Spinal cord (tissue), 10 donors: ENCODE data around the gene KIF1A. TPM values are rescaled to one million over a fixed set of nuclear protein-coding genes. Genes with fewer than 3 reads are reported as not detected.

Experiments used
- DNase-seq, 6 donors: peaks; one replicate each; pipeline versions ENCODE4 v3.0.0 to v3.0.0-alpha.2; 2013 to 2015; ENCODE audit warnings: low spot score in 6 of 6, low read depth in 4 of 6
- H3K27ac ChIP-seq: one replicate; pipeline ENCODE4 v1.5.1; 2013; ENCODE audit warnings: low read depth, low read length, control low read depth
- H3K27me3 ChIP-seq: one replicate; pipeline ENCODE4 v1.6.1; 2013; ENCODE audit warnings: low read length; ENCODE audit not compliant: control insufficient read depth, insufficient read depth
- H3K36me3 ChIP-seq: one replicate; pipeline ENCODE4 v1.6.1; 2013; ENCODE audit warnings: low read length; ENCODE audit not compliant: control insufficient read depth, insufficient read depth
- H3K4me1 ChIP-seq: one replicate; pipeline ENCODE4 v1.6.1; 2013; ENCODE audit warnings: low read length; ENCODE audit not compliant: control insufficient read depth, insufficient read depth
- H3K4me3 ChIP-seq: one replicate; pipeline ENCODE4 v1.5.1; 2013; ENCODE audit warnings: low read depth, low read length, control low read depth
- H3K9me3 ChIP-seq: one replicate; pipeline ENCODE4 v1.6.1; 2013; ENCODE audit warnings: low read length; ENCODE audit not compliant: control insufficient read depth, insufficient read depth
- WGBS: methylation state at CpG from one replicate; pipeline ENCODE4 v1.1.5; 2013; ENCODE audit warnings: missing lambda C conversion rate; ENCODE audit not compliant: insufficient coverage; 5-methylcytosine and 5-hydroxymethylcytosine counted together
- polyA plus RNA-seq, 2 donors: library from polyadenylated mRNA; unstranded; fragments of 120-200 nt; gene quantifications; one replicate each; pipeline ENCODE4 v1.2.1, GENCODE V29; 2013; ENCODE audit not compliant: insufficient read length in 2 of 2
- total RNA-seq, 2 donors: library from RNA; depleted of rRNA in 1 of 2; stranded (reverse); fragments of 120-200 nt in 1 of 2; fragments of >200 nt in 1 of 2; gene quantifications; one replicate each; pipeline versions ENCODE4 v1.2.3 to v1.2.4, GENCODE V29; 2013 to 2014
- donor health status: healthy.

Gene KIF1A
- total and polyA plus RNA-seq, 4 donors, result 125 to 519 (median 317) TPM

DNA sequence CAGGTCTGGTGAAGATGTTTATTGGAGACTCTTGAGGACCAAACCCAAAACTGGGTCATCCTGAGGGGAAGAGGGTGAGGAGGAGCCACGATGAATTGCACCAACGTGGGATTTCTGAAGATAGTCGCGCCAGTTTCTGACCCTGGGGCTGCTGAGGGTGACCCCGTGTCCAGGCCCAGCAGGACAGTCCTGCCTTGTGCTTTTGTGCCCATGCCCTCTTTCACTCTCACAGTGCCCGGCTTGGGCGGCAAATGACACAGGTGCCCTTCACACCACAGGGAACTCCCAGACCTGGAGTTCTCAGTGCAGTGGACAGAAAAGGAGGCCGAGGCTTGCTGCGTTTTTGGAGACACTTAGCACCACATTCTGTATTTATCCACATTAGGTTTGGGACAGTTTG lies 15.5 kb upstream of the KIF1A start:
- H3K4me3 ChIP-seq, result no peak overlapping the region
- no peaks in the 10 kb centered on the region for H3K9me3 ChIP-seq
- H3K4me1 ChIP-seq, result peaks cover 38% of the 10 kb centered on the region
- 90% methylated on average over 4 of the region's 9 CpGs for WGBS
- H3K36me3 ChIP-seq, result no peaks in the 10 kb centered on the region
- no peak for DNase-seq
- H3K27me3 ChIP-seq, result no peaks in the 10 kb centered on the region
- no peak overlapping the region for H3K27ac ChIP-seq

DNA sequence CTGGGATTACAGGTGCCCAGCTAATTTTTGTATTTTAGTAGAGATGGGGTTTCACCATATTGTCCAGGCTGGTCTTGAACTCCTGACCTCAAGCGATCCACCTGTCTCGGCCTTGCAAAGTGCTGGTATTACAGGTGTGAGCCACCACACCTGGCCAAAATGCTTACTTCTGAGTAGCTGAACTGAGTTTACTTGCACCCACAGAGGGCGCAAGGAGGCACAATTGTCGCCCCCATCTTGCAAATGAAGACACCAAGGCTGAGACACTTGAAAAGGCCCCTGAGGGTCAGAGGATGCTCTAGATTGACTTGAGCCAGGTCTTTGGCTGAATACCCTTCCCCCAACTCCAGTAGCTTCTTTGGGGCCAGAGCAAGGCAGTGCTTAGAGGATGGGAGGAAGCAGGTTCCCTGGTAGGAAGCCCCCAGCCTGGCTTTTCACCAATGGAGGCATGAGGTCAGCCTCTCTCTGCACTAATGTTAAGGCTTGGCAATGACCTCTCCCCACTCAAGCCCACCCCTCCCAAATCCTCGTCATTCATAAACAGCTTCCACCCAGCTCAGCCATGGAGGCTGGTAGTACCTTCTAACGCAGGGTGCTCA lies 14.5 kb upstream of the KIF1A start:
- H3K27me3 ChIP-seq, result peaks cover 2% of the 10 kb centered on the region
- no peaks in the 10 kb centered on the region for H3K36me3 ChIP-seq
- 80% methylated on average over 6 of the region's 6 CpGs for WGBS
- DNase-seq, result no peak
- H3K4me3 ChIP-seq, result no peak overlapping the region
- H3K4me1 ChIP-seq, result peaks cover 33% of the 10 kb centered on the region
- no peaks in the 10 kb centered on the region for H3K9me3 ChIP-seq
- H3K27ac ChIP-seq, result no peak overlapping the region

DNA sequence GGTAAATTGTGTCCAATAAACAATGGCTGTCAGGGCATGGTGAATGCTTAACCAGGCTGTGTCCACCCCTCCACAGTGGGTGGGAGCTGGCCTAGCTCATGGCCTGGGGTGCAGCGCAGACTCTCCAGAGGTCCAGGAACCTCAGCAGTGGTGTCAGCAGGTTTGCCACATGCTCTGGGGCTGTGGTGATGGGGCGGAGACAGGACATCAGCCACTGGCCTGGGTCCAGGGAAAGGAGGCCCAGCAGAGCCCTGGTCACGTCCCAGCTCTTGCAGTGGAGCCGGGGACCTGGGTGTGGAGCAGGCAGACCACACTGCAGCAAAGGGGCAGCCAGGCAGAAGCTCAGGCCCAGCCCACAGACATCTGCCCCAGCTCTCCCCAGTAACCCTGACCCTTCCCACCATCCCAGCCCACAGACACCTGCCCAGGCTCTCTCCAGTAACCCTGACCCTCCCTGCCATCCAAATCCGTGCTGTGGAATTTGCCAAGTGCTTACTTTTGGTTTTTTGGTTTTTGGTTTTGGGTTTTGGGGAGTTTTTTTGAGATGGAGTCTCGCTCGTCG lies 13.8 kb upstream of the KIF1A start:
- 54% methylated on average over 4 of the region's 8 CpGs for WGBS
- DNase-seq, result peak in 1 of 6 donors; percentile 22
- H3K27ac ChIP-seq, result no peak overlapping the region
- H3K9me3 ChIP-seq, result no peaks in the 10 kb centered on the region
- peaks cover 2% of the 10 kb centered on the region for H3K27me3 ChIP-seq
- no peak overlapping the region for H3K4me3 ChIP-seq
- H3K4me1 ChIP-seq, result peaks cover 33% of the 10 kb centered on the region
- no peaks in the 10 kb centered on the region for H3K36me3 ChIP-seq

DNA sequence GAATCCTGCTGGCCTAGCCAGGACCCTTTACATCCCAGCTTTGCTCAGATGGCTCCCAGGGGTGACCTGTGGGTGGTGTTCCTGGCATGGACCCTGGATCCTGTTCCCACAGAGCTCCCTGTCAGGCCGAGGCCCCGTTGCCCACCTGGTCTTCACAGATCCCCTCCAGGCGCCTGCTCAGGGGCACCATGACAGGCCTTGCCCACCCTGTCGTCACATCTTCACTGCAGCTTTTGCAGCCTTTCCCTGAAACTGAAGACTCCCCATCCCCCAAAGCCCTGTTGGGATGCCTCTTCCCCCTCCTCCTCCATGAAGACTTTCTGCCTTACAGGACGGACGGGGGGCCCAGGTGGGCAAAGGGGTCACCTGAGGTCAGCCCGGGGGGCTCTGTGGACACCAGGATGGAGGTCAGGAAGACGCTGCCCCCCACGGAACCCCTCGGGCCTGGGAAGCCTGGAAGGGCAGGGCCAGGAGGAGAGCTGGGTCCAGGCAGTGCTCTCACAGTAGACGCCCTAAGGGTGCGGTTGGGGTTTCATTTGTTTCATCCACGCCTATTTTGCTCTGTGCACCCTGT lies 13.0 kb upstream of the KIF1A start:
- Histone ChIP-seq H3K4me3 (no peak overlapping the region), H3K9me3 (no peaks in the 10 kb centered on the region), H3K36me3 (no peaks in the 10 kb centered on the region), H3K27ac (peak overlapping the region; percentile 43), H3K27me3 (peaks cover 5% of the 10 kb centered on the region), H3K4me1 (peaks cover 33% of the 10 kb centered on the region)
- DNase-seq, result peak in 2 of 6 donors; percentile 37 to 58
- WGBS, result 55% methylated on average over 13 of the region's 13 CpGs

DNA sequence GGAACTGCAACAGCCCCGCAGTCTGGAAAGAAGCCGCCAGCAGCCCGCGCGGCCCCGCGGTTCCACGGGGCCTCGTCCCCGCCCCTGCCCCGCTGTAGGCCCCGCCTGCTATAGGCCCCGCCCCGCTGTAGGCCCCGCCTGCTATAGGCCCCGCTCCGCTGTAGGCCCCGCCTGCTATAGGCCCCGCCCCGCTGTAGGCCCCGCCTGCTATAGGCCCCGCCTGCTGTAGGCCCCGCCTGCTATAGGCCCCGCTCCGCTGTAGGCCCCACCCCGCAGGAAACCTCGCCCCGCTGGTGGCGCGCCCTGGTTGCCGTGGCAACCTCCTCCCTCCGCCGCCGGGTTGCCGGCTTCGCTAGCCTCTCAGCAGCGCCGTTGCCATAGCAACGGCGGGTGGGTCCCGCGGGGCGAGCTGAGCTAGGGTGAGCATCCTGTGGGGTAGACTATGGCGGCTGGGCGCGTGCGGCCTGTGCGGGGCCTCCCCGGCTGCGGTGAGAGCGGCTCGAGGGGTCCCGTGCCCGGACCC lies 12.2 kb upstream of the KIF1A start:
- H3K36me3 ChIP-seq, result no peaks in the 10 kb centered on the region
- H3K27ac ChIP-seq, result no peak overlapping the region
- peaks cover 33% of the 10 kb centered on the region for H3K4me1 ChIP-seq
- peak in 5 of 6 donors; percentile 90 to 99 (median 94) for DNase-seq
- peaks cover 5% of the 10 kb centered on the region for H3K27me3 ChIP-seq
- peak overlapping the region; percentile 27 for H3K4me3 ChIP-seq
- under 1% methylated on average over 54 of the region's 54 CpGs for WGBS
- no peaks in the 10 kb centered on the region for H3K9me3 ChIP-seq

DNA sequence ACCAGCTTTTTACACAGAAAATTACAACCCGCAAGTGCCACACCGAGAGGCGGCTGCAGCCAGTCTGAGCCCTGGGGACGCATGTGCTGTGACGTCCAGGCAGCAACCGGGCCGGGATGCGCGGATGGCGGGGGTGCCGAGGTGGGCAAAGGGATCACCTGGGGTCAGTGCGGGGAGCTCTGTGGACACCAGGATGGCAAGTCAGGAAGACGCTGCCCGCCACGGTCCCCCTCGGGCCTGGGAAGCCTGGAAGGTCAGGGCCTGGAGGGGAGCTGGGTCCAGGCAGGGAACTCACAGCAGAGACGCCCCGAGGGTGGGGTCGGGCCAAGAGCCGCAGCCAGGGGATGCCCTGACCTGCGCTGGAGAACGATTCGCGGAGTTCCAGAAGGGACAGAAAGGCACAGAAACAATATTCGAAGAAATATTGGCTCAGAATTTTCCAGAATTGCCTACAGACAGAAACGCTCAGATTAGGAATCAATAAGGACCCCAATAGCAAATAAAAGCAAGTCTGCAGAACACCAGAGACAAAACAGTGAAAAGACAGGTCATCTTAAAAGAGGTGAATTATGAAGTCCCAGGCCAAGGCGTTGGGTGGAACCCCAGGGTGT lies 11.7 kb upstream of the KIF1A start:
- peak in 1 of 6 donors; percentile 53 for DNase-seq
- H3K4me1 ChIP-seq, result peaks cover 29% of the 10 kb centered on the region
- H3K36me3 ChIP-seq, result no peaks in the 10 kb centered on the region
- H3K27me3 ChIP-seq, result peaks cover 5% of the 10 kb centered on the region
- 9% methylated on average over 25 of the region's 27 CpGs for WGBS
- H3K9me3 ChIP-seq, result no peaks in the 10 kb centered on the region
- peak overlapping the region; percentile 27 for H3K4me3 ChIP-seq
- peak overlapping the region; percentile 57 for H3K27ac ChIP-seq

DNA sequence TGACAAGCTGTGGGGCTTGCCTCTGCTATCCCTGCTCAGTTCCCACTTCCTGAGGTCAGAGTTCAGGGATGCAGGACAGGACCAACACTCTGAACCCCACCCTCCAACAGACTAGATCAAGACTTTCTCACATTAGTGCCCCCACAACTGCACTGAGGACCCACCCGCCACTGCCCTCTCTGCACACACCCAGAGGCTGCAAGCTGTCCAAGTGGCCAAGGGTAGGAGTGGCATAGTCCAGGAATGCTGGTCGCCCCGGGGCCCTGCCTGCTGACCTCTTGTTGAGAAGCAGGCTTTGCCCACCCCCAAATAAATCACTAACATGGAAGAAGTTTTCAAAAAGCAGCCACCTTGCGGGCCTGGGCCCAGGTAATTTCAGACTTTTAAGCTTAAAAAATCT lies 5.5 kb upstream of the KIF1A start:
- Histone ChIP-seq H3K9me3 (no peaks in the 10 kb centered on the region), H3K4me1 (peaks cover 25% of the 10 kb centered on the region), H3K27ac (no peak overlapping the region), H3K4me3 (no peak overlapping the region), H3K36me3 (no peaks in the 10 kb centered on the region), H3K27me3 (peaks cover 5% of the 10 kb centered on the region)
- DNase-seq, result no peak
- WGBS, result 92% methylated on average over 2 of the region's 4 CpGs

DNA sequence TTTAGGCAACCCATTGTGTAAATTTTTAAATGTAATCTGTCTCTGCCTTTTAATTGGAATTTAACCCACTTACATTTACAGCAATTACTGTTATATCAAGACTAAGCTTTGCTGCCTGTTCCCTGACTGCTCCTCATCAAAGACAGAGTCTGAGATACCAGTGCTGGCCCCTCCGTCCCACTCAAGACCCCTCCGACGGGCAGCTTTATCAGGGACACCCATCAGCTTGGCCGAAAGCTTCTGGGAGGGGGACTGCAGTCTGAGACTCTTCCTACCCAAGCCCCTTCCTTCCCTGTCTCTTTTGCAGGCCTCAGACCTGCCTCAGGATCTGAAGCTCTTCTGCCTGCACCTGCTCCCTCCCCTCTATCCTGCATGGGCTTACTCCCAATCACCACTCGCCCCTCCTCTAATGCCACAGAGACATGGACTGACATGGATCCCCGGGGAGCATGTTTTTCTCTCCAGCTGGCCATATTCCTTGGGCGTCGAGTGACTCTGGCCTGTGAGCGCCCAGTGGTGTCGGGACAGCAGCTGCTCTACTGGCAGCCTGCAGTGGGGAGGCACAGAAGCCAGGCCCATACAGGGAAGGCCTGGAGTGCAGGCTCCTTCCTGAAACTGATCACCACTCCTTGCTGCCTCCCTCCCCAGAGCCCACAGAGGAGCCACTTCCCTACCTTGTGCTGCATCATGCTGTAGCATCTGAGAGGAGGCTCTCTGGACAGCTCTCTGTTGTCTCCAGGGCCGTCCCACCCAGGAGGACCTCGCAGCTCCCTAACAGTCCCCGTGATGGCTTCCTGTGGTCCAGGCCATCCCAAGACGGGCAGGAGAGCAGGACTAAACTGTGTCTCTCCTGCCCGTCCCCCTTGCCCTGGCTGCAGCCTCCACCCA lies 3.7 kb upstream of the KIF1A start:
- Histone ChIP-seq H3K4me1 (peaks cover 26% of the 10 kb centered on the region), H3K27me3 (peaks cover 2% of the 10 kb centered on the region), H3K27ac (no peak overlapping the region), H3K9me3 (no peaks in the 10 kb centered on the region), H3K4me3 (no peak overlapping the region), H3K36me3 (peaks cover under 1% of the 10 kb centered on the region)
- DNase-seq, result no peak
- 71% methylated on average over 15 of the region's 15 CpGs for WGBS

DNA sequence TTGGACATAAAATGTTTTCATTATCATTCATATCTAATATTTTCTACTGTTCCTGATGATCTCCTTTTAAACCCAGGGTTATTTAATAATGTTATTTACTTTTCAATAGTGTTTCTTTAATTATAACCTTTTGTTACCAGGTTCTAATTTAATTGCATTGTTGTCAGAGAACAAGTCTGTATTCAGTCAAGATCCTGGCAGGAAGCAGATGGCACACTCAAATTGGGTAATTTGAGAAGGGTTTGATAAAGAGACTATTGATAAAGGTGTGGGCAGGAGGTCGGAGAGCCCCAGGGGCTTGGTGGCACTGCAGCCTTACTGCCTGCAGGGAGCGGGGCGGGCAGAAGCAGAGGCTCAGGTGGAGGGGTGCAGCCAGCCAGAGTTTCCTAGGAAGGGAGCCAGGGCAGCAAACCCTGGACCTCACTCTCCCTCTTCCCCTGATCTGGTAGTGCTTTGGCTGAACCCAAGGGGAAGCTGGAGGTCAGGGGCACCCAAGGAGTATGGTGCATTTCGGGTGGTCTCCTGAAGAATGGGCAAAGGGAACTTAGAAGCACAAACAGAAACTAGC lies 2.3 kb upstream of the KIF1A start:
- no peak overlapping the region for H3K27ac ChIP-seq
- H3K36me3 ChIP-seq, result peaks cover 14% of the 10 kb centered on the region
- WGBS, result 75% methylated on average over 2 of the region's 4 CpGs
- DNase-seq, result no peak
- H3K9me3 ChIP-seq, result no peaks in the 10 kb centered on the region
- H3K4me3 ChIP-seq, result no peak overlapping the region
- H3K27me3 ChIP-seq, result no peaks in the 10 kb centered on the region
- peaks cover 39% of the 10 kb centered on the region for H3K4me1 ChIP-seq
